Right ventricle myocardium superior (tissue), 1 donor: Measurements from ENCODE around the gene USP16. TPM values are rescaled to one million over a fixed set of nuclear protein-coding genes. Genes with fewer than 3 reads are reported as not detected.

ENCODE experiments used
- total RNA-seq: library from RNA; stranded (reverse); fragmentation: NEBNext Ultra II Directional; extraction: Animal tissue kit (Norgen Biotek cat#: 25700); gene quantifications from one replicate; pipeline ENCODE4 v1.2.1, GENCODE V29; 2021
- donor health status: DM: no; HTN: yes; CAD: no; lungs with severe emphysema.

The USP16 gene
- total RNA-seq, 1 donor from 2014 or later: 29.1 TPM

Other genes starting within 250 kb of the USP16 start
- gene LTN1, start 31.8 kb upstream of the USP16 start, total RNA-seq: 16.1 TPM
- 13.6 TPM for gene RWDD2B, start 5.3 kb upstream of the USP16 start, total RNA-seq
- gene CCT8, start 49.0 kb downstream of the USP16 start, total RNA-seq: 108 TPM
- gene MAP3K7CL, start 106.0 kb downstream of the USP16 start, total RNA-seq: 1.1 TPM